NCI-H460 (cell line): Measurements from ENCODE around the gene TCEAL8. TPM values are rescaled to one million over a fixed set of nuclear protein-coding genes. Genes with fewer than 3 reads are reported as not detected.
"Not testable (repeated sequence)": the region's sequence is repeated elsewhere in the genome, so short reads cannot be mapped to it uniquely, and the experiment has no call there.

Experiments
- DNase-seq: peaks from one replicate; pipeline ENCODE4 v3.0.0-alpha.2; 2016; ENCODE audit warnings: low read depth; ENCODE audit errors: extremely low read depth
- polyA plus RNA-seq: library from polyadenylated mRNA; depleted of rRNA; stranded (reverse); fragments of >200 nt; gene quantifications from 2 replicates; pipeline ENCODE4 v1.2.3, GENCODE V29; 2014; cell fraction: nucleus; rRNA removed
- total RNA-seq: library from RNA; depleted of rRNA; stranded (reverse); fragments of >200 nt; shearing (Covaris generic); gene quantifications from 2 replicates; pipeline ENCODE4 v1.2.3, GENCODE V29; 2014; rRNA removed

TCEAL8 gene
- total RNA-seq: 82.7 and 94.9 TPM in 2 replicates
- 38.5 and 46.4 TPM in 2 replicates for polyA plus RNA-seq

- DNase-seq: peak; percentile 62
Observed at GRCh38 chrX:103254921-103255493, at the start of gene TCEAL8. TCEAL8 (minus strand) TSS chrX:103255155; CDS start chrX:103253979, 1,176 bp downstream.

- no peak for DNase-seq
Observed at GRCh38 chrX:103304705-103305104, 49.8 kb upstream of the TCEAL8 start.

GRCh38 chrX:103293118-103293517 is 38.2 kb upstream of the TCEAL8 start:
- no peak for DNase-seq

GRCh38 chrX:103279624-103280023 is 24.7 kb upstream of the TCEAL8 start:
- DNase-seq: no peak

- DNase-seq: no peak
Observed at GRCh38 chrX:103276581-103277002, 21.6 kb upstream of the TCEAL8 start, which contains the start of gene TCEAL5. TCEAL5 (minus strand) TSS chrX:103276750; CDS start chrX:103274563, 2,187 bp downstream.

- DNase-seq: no peak
Observed at GRCh38 chrX:103275947-103276567, 21.1 kb upstream of the TCEAL8 start.

GRCh38 chrX:103274284-103274683 is 19.3 kb upstream of the TCEAL8 start:
- no peak for DNase-seq

- no peak for DNase-seq
Observed at GRCh38 chrX:103258275-103258674, 3.3 kb upstream of the TCEAL8 start.

GRCh38 chrX:103256651-103257050 is 1.7 kb upstream of the TCEAL8 start:
- DNase-seq: no peak

- DNase-seq: no peak
Observed at GRCh38 chrX:103254171-103254824, 657 bp downstream of the TCEAL8 start.

- DNase-seq: no peak
Observed at GRCh38 chrX:103253608-103254007, 1.3 kb downstream of the TCEAL8 start.

GRCh38 chrX:103250977-103251376 is 4.0 kb downstream of the TCEAL8 start:
- no peak for DNase-seq

GRCh38 chrX:103249805-103250204 is 5.2 kb downstream of the TCEAL8 start:
- DNase-seq: no peak

GRCh38 chrX:103248553-103248952 is 6.4 kb downstream of the TCEAL8 start:
- peak; percentile 14 for DNase-seq

GRCh38 chrX:103240155-103240554 is 14.8 kb downstream of the TCEAL8 start:
- DNase-seq: no peak

- DNase-seq: no peak
Observed at GRCh38 chrX:103236296-103236695, 18.7 kb downstream of the TCEAL8 start.

- DNase-seq: not testable (repeated sequence)
Observed at GRCh38 chrX:103235608-103236007, 19.3 kb downstream of the TCEAL8 start.

GRCh38 chrX:103234869-103235268 is 20.1 kb downstream of the TCEAL8 start:
- no peak for DNase-seq

GRCh38 chrX:103233263-103233662 is 21.7 kb downstream of the TCEAL8 start:
- DNase-seq: no peak

- not testable (repeated sequence) for DNase-seq
Observed at GRCh38 chrX:103225918-103226317, 29.0 kb downstream of the TCEAL8 start.

- no peak for DNase-seq
Observed at GRCh38 chrX:103220511-103221323, 34.2 kb downstream of the TCEAL8 start.
